Urothelium cell line (cell line): ENCODE data around the gene NDST3.
"Not testable (repeated sequence)": the region's sequence is repeated elsewhere in the genome, so short reads cannot be mapped to it uniquely, and the experiment has no call there.

Experiments
- DNase-seq: peaks from one replicate; pipeline ENCODE4 v3.0.0; 2011; ENCODE audit warnings: low spot score, mixed read lengths
- FAIRE-seq: peaks from 2 replicates; lab custom pipeline; 2011; peaks lifted over from hg19 to GRCh38; lab: Jason Lieb, UNC

Gene NDST3

DNA sequence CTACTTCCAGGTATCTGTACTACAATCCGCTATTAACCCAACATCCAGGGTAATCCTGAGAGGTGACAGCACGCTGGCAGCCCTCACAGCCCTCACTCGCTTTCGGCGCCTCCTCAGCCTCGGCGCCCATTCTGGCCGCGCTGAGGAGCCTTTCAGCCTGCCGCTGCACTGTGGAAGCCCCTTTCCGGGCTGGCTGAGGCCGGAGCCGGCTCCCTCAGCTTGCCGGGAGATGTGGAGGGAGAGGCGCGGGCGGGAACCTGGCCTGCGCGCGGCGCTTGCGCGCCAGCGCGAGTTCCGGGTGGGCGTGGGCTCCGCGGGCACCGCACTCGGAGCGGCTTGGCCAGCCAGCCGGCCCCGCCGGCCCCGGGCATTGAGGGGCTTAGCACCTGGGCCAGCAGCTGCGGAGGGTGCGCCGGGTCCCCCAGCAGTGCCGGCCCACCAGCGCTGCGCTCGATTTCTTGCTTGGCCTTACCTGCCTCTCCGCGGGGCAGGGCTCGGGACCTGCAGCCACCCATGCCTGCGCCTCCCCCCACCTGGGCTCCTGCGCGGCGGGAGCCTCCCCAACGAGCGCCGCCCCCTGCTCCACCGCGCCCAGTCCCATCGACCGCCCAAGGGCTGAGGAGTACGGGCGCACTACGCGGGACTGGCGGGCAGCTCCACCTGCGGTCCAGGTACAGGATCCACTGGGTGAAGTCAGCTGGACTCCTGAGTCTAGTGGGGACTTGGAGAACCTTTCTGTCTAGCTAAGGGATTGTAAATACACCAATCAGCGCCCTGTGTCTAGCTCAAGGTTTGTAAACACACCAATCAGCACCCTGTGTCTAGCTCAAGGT is 231.2 kb downstream of the NDST3 start:
- no peak for FAIRE-seq
- DNase-seq = no peak

DNA sequence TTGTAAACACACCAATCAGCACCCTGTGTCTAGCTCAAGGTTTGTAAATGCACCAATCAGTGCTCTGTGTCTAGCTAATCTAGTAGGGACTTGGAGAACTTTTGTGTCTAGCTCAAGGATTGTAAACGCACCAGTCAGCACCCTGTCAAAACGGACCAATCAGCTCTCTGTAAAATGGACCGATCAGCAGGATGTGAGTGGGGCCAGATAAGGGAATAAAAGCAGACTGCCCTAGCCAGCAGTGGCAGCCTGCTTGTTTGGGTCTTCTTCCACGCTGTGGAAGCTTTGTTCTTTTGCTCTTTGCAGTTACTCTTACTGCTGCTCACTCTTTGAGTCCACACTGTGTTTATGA is 231.8 kb downstream of the NDST3 start:
- not testable (repeated sequence) for FAIRE-seq, DNase-seq

DNA sequence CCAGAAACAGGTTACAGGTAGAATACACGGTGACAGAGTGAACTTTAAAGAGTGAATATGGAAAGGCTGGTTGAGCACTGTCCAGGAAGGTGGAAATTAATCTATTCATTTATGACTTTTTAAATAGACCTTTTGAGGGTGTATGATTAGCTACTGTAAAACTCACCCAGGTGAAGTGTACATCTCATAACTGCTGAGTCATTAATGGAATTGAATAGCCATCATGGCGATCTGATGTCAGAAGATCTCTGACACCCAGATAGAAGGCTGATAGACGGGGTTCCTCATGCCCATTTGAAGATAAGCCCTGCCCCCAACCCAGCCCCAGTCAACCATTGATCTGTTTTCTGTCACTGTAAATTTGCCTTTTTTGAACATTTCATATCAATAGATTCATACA is 234.5 kb downstream of the NDST3 start:
- DNase-seq (no peak), FAIRE-seq (no peak)

DNA sequence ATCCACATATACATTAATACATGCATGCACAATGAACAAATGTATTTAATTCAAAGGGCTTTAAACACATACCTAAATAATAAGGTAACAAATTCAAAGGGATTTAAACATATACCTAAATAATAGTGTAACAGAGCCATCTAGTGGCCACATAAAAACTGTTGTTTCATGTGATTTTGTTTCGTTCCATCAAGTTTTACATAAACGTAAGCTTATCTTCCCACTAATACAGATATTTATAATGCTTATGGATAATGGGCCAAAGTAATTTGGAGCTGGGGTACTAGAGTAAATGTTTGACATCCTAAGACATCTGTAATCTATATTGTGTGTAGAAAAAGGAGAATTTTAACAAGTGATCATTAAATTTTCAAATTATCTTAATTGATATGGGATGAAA is 236.2 kb downstream of the NDST3 start:
- DNase-seq (no peak), FAIRE-seq (no peak)

DNA sequence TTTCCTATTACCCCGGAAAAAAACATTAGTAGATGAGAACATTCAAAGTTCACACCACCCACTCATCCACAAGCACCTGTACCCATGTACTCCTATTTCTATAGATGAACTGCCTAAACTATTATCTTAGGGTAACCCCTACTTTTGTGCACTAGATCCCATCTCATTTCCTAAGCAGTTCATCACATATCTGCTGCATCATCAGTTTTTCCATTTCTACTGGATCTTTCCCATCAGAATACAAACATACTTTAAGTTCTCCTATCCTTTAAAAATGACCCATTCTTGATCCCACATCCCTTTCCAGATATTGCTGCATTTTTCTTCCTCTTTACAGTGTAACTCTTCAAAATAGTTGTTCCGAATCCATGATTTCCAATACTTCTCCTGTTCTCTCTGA is 237.5 kb downstream of the NDST3 start:
- FAIRE-seq = no peak

DNA sequence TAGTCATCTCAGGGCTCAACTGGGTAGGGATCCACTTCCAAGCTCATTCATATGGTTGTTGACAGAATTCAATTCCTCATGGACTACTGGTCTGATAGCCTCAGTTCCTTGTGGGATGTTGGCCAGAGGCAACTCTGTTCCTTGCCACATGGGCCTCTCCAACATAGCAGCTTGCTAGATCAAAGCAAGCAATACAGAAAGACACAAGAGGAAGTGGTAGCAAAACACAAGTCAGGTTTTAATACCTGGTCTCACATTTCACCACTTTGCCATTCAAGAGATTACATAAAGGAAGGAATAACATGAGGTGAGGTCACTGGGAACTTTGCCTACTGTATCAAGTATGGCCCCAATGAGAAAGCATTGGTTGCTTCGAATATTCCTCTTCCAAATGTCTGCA is 239.4 kb downstream of the NDST3 start:
- no peak for DNase-seq
- FAIRE-seq = no peak

More for the DNA sequence above, 237.5 kb downstream of the NDST3 start:
- DNase-seq = no peak

DNA sequence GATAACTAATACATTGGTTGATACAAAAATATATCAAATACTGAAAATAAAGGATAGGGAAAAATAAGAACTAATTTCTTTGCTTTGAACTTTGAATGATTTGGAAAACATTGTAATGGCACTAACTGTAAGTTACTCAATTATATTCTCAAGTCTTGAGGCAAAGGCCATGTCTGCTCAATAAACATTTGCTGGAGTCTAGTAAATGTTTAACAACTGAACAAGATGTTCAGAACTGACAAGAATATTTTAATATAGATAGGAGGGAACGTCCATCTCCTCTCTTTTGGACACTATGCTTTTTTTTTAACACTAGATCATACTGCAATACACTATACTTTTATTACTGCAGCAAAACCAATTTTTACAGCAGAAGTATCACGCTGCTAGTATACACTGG is 242.3 kb downstream of the NDST3 start:
- FAIRE-seq (no peak), DNase-seq (no peak)

DNA sequence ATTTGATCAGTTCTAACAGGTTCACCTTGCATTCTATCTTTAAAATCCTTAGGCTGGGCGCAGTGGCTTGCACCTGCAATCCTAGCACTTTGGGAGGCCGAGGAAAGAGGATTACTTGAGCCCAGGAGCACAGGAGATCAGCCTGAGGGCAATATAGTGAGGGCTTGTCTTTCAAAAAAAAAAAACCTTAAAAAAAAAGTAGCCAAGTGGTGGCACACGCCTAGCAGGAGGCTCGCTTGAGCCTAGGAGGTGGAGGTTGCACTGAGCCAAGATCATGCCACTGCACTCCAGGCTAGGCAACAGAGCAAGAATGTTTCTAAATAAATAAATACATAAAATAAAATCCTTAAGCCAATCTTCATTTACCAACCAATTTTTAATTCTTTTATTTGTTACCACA is 243.0 kb downstream of the NDST3 start:
- FAIRE-seq (no peak), DNase-seq (no peak)

DNA sequence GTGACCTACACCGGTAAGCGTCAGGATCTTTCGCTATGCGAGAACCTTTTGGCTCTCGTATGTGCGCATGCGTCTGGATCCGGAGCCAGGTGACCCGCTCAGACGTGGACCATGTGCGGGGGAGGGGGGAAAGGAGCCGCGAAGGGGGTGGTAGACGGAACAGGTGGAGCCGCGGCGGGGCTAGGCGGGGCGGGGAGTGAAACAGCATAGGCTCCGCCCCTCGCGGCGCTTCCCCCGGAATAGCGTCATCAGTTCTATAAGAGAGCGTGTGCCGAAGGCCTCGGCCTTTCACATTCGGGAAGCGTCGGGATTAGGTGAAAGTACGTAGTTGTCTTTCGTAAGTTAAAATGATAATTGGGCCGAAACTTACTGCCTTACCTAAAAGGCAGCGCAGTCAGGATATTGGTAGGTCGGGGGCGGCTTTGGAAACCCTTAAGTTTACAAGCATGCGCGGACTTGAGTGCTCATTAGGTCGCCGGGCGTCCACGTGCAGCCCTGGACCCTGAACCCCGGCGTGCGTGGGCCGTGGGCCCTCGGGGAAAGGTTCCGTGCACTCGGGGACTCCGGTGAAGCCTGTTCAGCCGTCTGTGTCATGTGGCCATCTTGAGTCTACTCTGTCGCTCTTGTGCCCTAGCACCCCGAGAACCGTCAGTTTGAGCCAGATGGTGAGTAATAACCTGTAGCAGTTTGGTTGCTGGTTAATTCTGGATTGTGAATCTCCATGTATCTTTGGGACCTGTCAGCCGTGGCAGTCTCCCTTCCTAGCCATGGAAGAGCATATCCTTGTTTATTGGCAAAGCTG is 244.4 kb downstream of the NDST3 start:
- DNase-seq (peak; percentile 98), FAIRE-seq (peak; percentile 74)

DNA sequence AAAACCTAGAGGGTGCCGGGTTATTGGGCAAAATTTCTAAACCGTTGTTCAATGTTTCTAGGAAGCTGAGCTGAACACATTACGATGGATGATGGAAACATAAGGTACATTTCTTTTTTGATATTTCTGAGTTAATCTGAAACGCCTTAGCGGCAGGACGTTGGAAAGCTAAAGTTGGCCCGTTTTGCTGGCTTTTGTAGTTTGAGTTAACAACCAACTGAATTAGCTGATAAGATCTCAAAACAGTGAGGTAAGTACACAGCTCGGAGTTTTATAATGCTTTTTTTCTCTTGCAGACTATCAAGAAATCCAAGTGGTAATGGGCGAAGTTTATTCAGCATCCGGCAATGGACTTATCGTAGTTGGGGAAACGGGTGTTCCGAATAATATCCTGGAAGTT is 245.0 kb downstream of the NDST3 start:
- DNase-seq (no peak), FAIRE-seq (no peak)

DNA sequence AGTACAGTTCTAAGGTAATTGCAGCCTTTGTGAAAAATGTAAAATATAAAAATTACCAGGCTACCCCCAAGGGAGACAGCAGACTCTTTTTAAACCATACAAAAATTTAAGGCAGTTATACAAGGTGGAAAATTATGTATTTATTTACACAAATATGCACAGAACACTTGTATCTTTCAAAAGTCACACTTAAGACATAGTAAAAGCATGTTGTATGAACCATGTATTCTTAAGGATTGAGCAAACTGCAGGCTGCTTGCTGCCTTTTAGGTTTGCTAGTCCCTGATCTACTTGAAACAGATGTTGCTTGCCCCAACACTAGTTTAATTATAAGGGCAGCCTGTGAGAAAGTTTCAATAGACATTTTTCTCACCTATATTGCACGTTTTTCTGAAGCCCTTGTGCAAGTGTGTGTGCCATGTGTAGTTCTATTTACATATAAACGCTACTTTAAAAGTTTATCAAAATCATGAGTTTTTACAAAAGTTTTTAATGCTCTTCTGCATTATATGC is 245.7 kb downstream of the NDST3 start:
- no peak for FAIRE-seq
- DNase-seq = no peak

DNA sequence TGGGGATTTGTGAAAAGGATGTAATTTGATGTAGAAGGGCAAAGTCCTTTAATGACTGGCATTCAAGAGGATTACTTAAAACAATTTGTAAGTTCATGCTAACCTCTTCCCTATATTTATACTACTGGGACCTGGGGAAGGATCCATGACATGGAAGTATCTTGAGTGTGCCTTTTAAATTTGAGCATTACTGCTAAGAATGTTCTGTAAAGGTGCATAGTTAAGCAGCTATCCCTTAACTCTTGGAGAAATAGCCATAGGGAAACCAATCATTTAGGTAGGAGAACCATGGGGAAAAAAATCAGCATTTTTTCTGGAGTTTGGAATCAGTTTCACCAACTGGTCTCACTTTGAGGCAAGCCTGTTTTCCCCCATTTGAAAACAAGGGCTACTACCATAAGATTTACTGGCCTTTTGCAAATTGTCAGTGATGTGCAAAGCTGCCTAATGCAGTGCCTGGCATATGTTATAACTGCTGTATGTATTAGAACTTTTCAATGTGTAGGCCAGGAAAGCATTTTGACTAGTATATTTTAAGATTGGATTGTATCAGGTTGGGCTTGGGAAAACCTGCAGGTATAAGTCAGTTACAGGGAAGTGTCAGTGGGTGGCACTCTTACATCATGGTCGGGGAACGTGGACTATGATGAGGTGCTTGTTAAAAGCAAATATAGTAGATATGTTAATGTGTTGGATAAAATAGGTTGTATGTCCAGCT is 246.4 kb downstream of the NDST3 start:
- FAIRE-seq (no peak), DNase-seq (peak; percentile 44)

DNA sequence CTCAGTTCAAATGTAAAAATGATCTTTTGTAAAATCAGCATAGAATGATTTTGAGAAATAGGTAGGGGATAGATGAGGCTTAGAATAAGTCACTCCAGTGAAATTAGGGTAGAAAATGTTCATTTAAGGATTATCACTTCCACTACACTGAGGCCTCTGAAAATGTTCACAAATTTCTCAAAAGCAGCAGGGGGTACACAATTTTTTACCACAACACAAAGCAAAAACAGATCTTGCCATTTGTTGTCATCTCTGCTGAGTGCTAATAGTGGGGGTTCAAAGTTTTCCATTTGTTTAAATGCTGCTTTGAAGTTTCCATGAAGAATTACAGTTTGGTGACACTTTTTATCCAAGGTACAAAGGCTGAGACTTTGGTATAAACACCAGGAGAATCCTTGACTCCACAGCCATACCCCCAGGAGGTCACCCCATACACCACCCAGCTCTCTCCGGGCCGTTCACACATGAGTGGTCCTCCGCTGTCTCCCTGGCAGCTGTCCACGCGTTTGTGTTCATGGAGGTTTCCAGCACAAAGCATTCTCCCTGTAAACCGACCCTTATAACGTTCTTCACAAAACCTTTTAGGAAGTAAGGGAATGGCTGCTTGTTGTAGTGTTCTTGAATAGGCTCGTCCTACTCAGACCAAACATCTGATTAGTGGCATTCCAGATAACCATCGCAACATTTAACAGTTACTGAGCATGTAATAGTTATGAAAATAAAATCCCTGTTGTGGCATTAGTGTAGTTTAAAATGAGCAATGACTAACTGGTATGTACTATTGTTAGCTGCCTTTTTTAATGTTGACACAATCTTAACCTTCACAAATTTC is 247.5 kb downstream of the NDST3 start:
- DNase-seq (no peak), FAIRE-seq (peak; percentile 23)

DNA sequence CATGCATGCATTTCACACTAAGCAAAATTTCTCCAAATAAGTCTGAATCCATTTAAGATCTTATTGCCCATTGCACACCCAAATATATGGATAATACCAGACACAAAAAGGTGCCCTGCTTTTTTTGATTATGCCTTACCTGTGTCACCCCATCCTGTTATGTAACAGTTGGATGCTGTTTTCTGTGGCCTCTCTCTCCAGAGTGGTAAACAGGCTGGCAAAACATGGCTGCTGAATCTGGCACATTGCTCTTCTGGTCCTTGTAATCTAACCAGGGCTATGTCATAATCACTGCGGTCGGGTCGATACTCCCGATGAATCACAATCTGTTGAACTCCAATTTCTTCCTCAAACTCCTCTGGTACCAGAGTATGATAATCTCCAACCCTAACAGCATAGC is 248.4 kb downstream of the NDST3 start:
- DNase-seq = peak; percentile 16
- no peak for FAIRE-seq

DNA sequence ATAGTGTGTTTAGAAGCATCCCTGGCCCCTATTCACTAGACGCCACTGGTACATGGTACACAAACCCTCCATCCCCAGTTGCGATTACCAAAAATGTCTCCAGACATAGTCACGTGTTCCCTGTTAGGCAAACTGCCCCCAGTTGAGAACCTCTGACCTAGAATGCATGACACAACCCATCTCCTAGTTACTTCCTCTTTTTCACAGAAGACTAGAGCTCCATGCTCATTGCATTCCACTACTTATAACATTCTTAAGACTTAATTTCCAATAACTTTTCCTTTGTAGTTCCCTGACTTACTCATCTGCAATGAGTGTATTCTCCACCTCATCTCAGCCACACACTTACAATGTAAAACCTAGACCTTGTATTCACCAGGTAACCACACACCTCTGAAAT is 249.9 kb downstream of the NDST3 start:
- DNase-seq = no peak

DNA sequence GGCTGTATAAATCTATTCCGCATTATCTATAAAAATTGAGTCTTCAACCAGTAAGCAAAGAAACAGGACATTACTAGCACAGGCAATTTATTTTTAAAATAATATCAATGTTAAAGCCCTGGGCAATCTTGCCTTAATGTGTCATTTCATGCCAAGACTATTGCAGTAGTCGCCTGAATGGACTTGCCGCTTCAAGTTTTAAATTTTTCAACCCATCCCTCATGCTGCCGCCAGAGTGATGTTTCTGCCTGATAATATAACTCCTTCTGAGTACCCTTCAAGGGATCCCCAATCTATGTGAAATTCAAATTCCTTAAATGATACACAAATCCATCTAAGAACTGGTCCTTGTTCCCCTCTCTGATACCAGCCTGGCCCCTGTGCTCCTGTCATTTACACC is 251.6 kb downstream of the NDST3 start:
- FAIRE-seq (no peak), DNase-seq (no peak)

More for the DNA sequence above, 249.9 kb downstream of the NDST3 start:
- FAIRE-seq = no peak

DNA sequence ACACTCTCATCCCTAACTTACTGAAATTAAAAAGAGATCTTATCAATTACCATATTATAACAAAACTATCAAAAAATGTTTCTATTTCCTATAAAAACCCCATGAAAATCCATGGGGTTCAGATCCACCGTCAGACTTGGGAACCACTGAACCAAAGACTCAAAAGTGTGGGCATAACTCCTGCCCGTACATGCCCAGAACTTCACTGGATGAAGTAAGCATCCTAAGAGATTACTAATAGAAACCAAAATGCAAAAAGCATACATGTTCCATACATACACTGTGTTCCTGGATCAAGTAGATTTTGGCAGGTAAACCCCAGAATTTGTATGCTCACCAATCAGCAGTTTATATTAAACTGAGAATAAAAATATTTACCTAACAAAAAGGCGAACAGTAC is 252.4 kb downstream of the NDST3 start:
- FAIRE-seq (no peak), DNase-seq (no peak)

DNA sequence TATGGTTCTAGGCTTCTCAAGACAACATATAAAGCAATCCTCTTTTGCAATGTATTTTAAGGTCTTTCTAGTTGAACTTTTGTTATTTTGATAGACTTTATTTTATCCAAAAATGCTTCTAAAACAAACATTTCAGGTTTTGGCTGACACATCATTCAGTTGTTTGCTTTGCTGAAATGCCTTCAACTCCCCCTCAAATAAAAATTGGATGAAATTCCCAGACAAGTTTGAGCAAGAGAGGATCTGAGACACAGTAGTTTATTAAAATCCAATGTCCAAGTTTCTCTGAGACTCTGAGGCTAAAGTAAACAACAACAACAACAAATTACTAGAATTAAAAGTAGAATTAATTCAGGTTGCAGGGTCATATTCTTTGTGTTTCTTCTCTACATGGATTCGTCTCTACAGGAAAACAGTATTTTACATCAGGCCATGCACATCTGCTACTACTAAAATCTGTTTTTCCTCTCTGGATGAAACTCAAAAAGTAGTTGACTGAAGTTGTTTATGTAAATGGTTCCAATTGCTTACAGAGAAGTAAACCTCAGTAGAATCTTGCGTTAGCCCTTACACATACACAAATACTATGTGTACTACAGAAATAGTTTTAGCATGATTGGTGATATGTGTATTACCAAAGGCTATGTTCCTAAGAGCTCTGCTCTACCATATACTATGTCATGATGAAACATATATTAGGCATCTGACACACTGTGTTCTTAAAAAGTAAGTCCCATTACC is 253.6 kb downstream of the NDST3 start:
- DNase-seq (no peak), FAIRE-seq (no peak)

DNA sequence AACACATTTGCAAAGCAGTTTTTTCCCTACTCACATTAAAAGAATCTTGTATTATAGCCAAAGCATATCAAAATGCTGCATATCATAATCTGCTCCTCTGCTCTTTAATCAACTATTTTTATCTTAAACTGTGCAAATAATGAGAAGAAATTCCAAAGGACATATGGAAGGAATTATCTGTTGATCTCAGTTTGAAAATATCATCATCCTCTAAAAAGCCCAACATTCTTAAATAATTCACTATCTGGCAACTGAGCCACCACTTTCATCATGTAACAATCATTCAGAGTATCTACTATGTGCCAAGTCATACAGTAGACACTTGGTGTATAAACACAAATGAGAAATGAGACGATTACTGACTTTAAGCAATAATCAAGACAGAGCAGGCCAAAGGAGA is 255.5 kb downstream of the NDST3 start:
- DNase-seq (no peak), FAIRE-seq (no peak)

DNA sequence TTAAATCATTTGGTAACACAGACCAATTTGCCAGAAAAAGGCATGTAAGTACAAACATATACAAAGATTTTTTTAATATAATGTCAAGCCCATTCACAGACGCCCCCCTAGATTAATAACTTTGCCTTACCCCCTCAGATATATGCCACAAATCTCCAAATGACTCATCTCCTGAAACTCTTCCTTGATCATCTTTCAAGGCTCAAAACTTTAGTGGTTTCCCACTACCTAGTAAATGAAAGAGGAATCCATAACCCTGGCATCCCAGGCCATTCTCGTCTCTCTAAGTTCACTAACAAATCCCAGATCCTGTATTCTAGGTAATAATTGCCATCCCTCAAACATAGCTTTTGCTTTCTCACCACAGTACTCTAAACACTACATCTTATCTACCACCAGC is 256.7 kb downstream of the NDST3 start:
- no peak for FAIRE-seq
- no peak for DNase-seq
